Neural cell (in vitro differentiated cells): Measurements from ENCODE around the gene LPP. TPM values are rescaled to one million over a fixed set of nuclear protein-coding genes. Genes with fewer than 3 reads are reported as not detected.

Source experiments
- H2AFZ ChIP-seq: fragments of 200-600, 300-800 bp; sonication (generic), shearing (Covaris generic); 2 replicates; pipeline ENCODE4 v1.6.0; 2014; ENCODE audit warnings: low read depth, mild to moderate bottlenecking, antibody characterized with exemption, low read length, moderate library complexity
- H3F3A ChIP-seq: fragments of 200-600 bp; shearing (Covaris generic); 2 replicates; pipeline ENCODE4 v1.6.1; 2016; ENCODE audit warnings: mild to moderate bottlenecking, moderate library complexity, mixed read lengths, antibody characterized with exemption, low read length; ENCODE audit not compliant: insufficient read depth, poor library complexity, severe bottlenecking
- H3K27ac ChIP-seq: fragments of 200-600, 300-800 bp; sonication (generic), shearing (Covaris generic); 2 replicates; pipeline ENCODE4 v1.5.1; 2014; ENCODE audit warnings: mild to moderate bottlenecking, low read length, moderate library complexity
- H3K27me3 ChIP-seq: fragments of 300-800, 200-600 bp; sonication (generic), shearing (Covaris generic); 2 replicates; pipeline ENCODE4 v1.6.0; 2014; ENCODE audit warnings: mild to moderate bottlenecking, low read depth, low read length, moderate library complexity; ENCODE audit not compliant: insufficient read depth
- H3K36me3 ChIP-seq: fragments of 300-800, 200-600 bp; sonication (generic), shearing (Covaris generic); 2 replicates; pipeline ENCODE4 v1.5.1; 2014; ENCODE audit warnings: mild to moderate bottlenecking, antibody characterized with exemption, low read length, moderate library complexity; ENCODE audit not compliant: insufficient read depth
- H3K4me2 ChIP-seq: fragments of 300-800, 200-600 bp; sonication (generic), shearing (Covaris generic); 2 replicates; pipeline ENCODE4 v1.6.0; 2014; ENCODE audit warnings: mild to moderate bottlenecking, low read length
- H3K4me3 ChIP-seq: fragments of 300-800, 200-600 bp; sonication (generic), shearing (Covaris generic); 2 replicates; pipeline ENCODE4 v1.5.1; 2014; ENCODE audit warnings: mild to moderate bottlenecking, low read length, moderate library complexity
- H3K79me2 ChIP-seq: fragments of 200-600 bp; shearing (Covaris generic); replicated peaks from 2 replicates; pipeline ENCODE4 v1.6.0; 2014; ENCODE audit warnings: mild to moderate bottlenecking, low read length, moderate library complexity; ENCODE audit not compliant: insufficient read depth
- H3K9ac ChIP-seq: fragments of 300-800, 200-600 bp; sonication (generic), shearing (Covaris generic); 2 replicates; pipeline ENCODE4 v1.6.1; 2016; ENCODE audit warnings: mild to moderate bottlenecking, low read length, mixed read lengths
- H3K9me2 ChIP-seq: fragments of 200-600 bp; shearing (Covaris generic); 2 replicates; pipeline ENCODE4 v1.6.1; 2016; ENCODE audit warnings: mild to moderate bottlenecking, low read length, mixed read lengths; ENCODE audit not compliant: insufficient read depth
- H3K9me3 ChIP-seq: fragments of 200-600, 300-800 bp; sonication (generic), shearing (Covaris generic); 2 replicates; pipeline ENCODE4 v1.6.1; 2016; ENCODE audit warnings: mild to moderate bottlenecking, mixed run types, low read length, moderate library complexity, mixed read lengths
- H4K20me1 ChIP-seq: fragments of 200-600 bp; shearing (Covaris generic); 2 replicates; pipeline ENCODE4 v1.6.1; 2016; ENCODE audit warnings: mild to moderate bottlenecking, mixed run types; ENCODE audit not compliant: insufficient read depth
- EP300 ChIP-seq: fragments of 450-650 bp; conservative IDR thresholded peaks from 2 replicates; pipeline ENCODE4 v1.6.1; 2014; ENCODE audit warnings: antibody characterized with exemption, mild to moderate bottlenecking, moderate library complexity; ENCODE audit not compliant: poor library complexity, severe bottlenecking
- EZH2 ChIP-seq: fragments of 200-600, 300-800 bp; shearing (Covaris generic), sonication (generic); IDR thresholded peaks from 2 replicates; pipeline ENCODE4 v1.6.1; 2014; ENCODE audit warnings: antibody characterized with exemption, low read length, borderline replicate concordance, mild to moderate bottlenecking; ENCODE audit not compliant: insufficient read depth, poor library complexity, severe bottlenecking
- MXI1 ChIP-seq: fragments of 450-650 bp; conservative IDR thresholded peaks from 2 replicates; pipeline ENCODE4 v1.6.1; 2014; ENCODE audit warnings: antibody characterized with exemption, mild to moderate bottlenecking; ENCODE audit not compliant: poor library complexity, severe bottlenecking
- POLR2AphosphoS5 ChIP-seq: IDR thresholded peaks from 2 replicates; pipeline ENCODE4 v1.6.1; 2012
- RAD21 ChIP-seq: fragments of 450-650 bp; conservative IDR thresholded peaks from 2 replicates; pipeline ENCODE4 v1.6.1; 2014; ENCODE audit warnings: antibody characterized with exemption, mild to moderate bottlenecking, moderate library complexity
- SMC3 ChIP-seq: fragments of 450-650 bp; conservative IDR thresholded peaks from 2 replicates; pipeline ENCODE4 v1.6.1; 2014; ENCODE audit warnings: antibody characterized with exemption, mild to moderate bottlenecking, moderate library complexity; ENCODE audit not compliant: poor library complexity
- TAF1 ChIP-seq: IDR thresholded peaks from 2 replicates; pipeline ENCODE4 v1.6.1; 2012; ENCODE audit warnings: low read depth
- polyA plus RNA-seq: library from polyadenylated mRNA; depleted of rRNA; stranded (reverse); fragments of >200 nt; gene quantifications from 2 replicates; pipeline ENCODE4 v1.2.3, GENCODE V29; 2014
- TF ChIP-seq, protein P1 (sequence below): fragments of 450-650 bp; IDR thresholded peaks from 2 replicates; pipeline ENCODE4 v1.5.1; 2014; ENCODE audit warnings: antibody characterized with exemption, mild to moderate bottlenecking, moderate library complexity; ENCODE audit not compliant: poor library complexity, severe bottlenecking
- TF ChIP-seq, protein P2 (sequence below): IDR thresholded peaks from 2 replicates; pipeline ENCODE4 v1.6.1; 2012; ENCODE audit warnings: borderline replicate concordance

The LPP gene
- polyA plus RNA-seq, 1 donor from 2014 or later, result 3.0 TPM

DNA sequence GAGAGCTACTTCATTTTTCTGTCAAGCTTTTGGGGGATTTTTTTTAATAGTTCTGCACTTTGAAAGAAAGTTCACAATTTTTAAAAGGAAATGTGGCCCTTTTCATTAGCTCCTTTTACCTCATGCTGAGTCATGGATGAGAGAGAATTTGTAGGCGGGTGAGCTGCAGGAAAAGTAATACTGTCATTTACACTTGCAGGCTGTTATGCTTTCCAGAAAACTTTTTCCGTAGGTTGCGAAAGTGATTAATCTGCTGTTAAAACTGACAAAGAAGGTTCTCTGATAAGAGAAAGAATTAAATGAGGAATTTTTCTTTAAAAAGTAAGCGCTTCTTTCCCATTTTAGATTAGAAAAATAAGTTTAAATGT is 430.2 kb downstream of the LPP start:
- no peaks in the 10 kb centered on the region for H3F3A ChIP-seq
- H2AFZ ChIP-seq, result no peak overlapping the region
- no peaks in the 10 kb centered on the region for H4K20me1 ChIP-seq
- no peak overlapping the region for H3K4me3 ChIP-seq
- H3K9me3 ChIP-seq, result no peaks in the 10 kb centered on the region
- no peaks in the 10 kb centered on the region for H3K27me3 ChIP-seq
- H3K9me2 ChIP-seq, result no peaks in the 10 kb centered on the region
- no peaks in the 10 kb centered on the region for H3K79me2 ChIP-seq
- TF ChIP-seq MXI1 (no peak), EP300 (no peak), SMC3 (no peak)
- no peak overlapping the region for H3K9ac ChIP-seq
- no peak overlapping the region for H3K27ac ChIP-seq
- no peaks in the 10 kb centered on the region for H3K36me3 ChIP-seq
- no peak overlapping the region for H3K4me2 ChIP-seq

DNA sequence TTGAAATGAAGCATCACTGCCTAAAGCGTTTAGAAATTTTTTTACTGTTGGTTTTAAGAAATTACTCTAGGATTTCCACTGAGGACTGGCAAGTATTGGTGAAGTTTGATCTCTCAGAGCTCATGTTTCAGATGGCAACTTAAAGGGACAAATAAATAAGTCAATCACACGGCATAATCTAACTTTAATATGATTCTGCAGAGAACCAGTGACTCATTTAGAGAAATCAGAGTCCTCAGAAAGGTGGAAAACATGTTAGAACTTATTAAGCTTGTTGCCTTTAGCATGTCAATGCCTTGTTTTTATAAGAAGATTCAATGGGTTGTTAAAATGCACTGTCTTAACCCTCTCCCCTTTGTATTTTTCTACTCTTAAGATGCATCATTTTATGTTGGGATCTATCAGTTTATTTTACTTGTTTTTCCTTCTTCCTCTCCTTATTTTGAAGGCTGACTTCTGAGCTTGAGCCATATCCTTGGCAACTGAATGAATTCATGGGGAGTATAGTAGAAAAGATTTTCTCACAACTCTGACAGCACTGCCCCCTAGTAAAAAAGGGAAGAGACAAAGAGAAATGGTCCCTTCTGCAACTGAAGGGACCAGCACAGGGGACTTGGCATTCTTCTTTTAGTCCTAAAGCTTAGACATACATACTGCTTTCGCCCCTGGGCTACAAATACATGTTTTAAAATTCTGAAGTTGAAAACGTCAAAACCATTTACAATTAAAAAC is 431.2 kb downstream of the LPP start:
- Histone ChIP-seq H3K27ac (no peak overlapping the region), H3K9ac (no peak overlapping the region), H3K79me2 (no peaks in the 10 kb centered on the region)

DNA sequence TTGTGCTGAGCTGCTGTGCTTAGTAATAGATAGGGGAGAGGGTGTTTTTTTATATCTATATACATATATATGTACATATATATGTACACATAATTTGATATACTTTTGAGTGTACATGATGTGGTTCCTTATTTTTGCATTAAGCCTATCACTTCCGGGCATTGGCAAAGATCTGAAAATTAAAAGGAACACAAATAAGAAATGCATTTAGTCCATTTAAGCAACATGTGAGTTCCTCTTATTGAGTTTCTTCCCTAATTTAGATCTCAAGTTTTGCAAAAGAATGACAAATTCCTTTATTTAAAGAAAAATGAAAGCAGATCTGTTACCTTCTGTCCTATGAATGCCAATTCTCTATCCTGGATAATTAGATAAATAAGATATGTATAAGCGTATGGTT is 435.1 kb downstream of the LPP start:
- Histone ChIP-seq H3K27ac (no peak overlapping the region), H3K4me3 (no peak overlapping the region)
- TF ChIP-seq SMC3, result no peak
- TF ChIP-seq, protein P1, sequence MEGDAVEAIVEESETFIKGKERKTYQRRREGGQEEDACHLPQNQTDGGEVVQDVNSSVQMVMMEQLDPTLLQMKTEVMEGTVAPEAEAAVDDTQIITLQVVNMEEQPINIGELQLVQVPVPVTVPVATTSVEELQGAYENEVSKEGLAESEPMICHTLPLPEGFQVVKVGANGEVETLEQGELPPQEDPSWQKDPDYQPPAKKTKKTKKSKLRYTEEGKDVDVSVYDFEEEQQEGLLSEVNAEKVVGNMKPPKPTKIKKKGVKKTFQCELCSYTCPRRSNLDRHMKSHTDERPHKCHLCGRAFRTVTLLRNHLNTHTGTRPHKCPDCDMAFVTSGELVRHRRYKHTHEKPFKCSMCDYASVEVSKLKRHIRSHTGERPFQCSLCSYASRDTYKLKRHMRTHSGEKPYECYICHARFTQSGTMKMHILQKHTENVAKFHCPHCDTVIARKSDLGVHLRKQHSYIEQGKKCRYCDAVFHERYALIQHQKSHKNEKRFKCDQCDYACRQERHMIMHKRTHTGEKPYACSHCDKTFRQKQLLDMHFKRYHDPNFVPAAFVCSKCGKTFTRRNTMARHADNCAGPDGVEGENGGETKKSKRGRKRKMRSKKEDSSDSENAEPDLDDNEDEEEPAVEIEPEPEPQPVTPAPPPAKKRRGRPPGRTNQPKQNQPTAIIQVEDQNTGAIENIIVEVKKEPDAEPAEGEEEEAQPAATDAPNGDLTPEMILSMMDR, result no peak
- no peak for TF ChIP-seq EZH2
- TF ChIP-seq TAF1, result no peak
- TF ChIP-seq RAD21, result no peak
- TF ChIP-seq, protein P2, sequence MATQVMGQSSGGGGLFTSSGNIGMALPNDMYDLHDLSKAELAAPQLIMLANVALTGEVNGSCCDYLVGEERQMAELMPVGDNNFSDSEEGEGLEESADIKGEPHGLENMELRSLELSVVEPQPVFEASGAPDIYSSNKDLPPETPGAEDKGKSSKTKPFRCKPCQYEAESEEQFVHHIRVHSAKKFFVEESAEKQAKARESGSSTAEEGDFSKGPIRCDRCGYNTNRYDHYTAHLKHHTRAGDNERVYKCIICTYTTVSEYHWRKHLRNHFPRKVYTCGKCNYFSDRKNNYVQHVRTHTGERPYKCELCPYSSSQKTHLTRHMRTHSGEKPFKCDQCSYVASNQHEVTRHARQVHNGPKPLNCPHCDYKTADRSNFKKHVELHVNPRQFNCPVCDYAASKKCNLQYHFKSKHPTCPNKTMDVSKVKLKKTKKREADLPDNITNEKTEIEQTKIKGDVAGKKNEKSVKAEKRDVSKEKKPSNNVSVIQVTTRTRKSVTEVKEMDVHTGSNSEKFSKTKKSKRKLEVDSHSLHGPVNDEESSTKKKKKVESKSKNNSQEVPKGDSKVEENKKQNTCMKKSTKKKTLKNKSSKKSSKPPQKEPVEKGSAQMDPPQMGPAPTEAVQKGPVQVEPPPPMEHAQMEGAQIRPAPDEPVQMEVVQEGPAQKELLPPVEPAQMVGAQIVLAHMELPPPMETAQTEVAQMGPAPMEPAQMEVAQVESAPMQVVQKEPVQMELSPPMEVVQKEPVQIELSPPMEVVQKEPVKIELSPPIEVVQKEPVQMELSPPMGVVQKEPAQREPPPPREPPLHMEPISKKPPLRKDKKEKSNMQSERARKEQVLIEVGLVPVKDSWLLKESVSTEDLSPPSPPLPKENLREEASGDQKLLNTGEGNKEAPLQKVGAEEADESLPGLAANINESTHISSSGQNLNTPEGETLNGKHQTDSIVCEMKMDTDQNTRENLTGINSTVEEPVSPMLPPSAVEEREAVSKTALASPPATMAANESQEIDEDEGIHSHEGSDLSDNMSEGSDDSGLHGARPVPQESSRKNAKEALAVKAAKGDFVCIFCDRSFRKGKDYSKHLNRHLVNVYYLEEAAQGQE, result no peak
- no peak for TF ChIP-seq POLR2AphosphoS5

More for the DNA sequence above, 431.2 kb downstream of the LPP start:
- Histone ChIP-seq H3K9me2 (no peaks in the 10 kb centered on the region), H3K4me2 (no peak overlapping the region), H3K4me3 (no peak overlapping the region), H3K27me3 (no peaks in the 10 kb centered on the region), H3K9me3 (no peaks in the 10 kb centered on the region), H3F3A (no peaks in the 10 kb centered on the region), H2AFZ (no peak overlapping the region), H3K36me3 (no peaks in the 10 kb centered on the region), H4K20me1 (no peaks in the 10 kb centered on the region)
- no peak for TF ChIP-seq SMC3
- TF ChIP-seq EZH2, result no peak
- no peak for TF ChIP-seq POLR2AphosphoS5
- peak; percentile 15 for TF ChIP-seq RAD21

More for the DNA sequence above, 435.1 kb downstream of the LPP start:
- no peaks in the 10 kb centered on the region for H3K36me3 ChIP-seq
- no peaks in the 10 kb centered on the region for H3F3A ChIP-seq
- no peak overlapping the region for H3K4me2 ChIP-seq
- H3K79me2 ChIP-seq, result no peaks in the 10 kb centered on the region
- no peaks in the 10 kb centered on the region for H3K9me3 ChIP-seq
- H4K20me1 ChIP-seq, result no peaks in the 10 kb centered on the region
- no peak overlapping the region for H3K9ac ChIP-seq
- H2AFZ ChIP-seq, result no peak overlapping the region
- H3K27me3 ChIP-seq, result no peaks in the 10 kb centered on the region
- no peaks in the 10 kb centered on the region for H3K9me2 ChIP-seq
